HG03354 (cell line): Measurements from ENCODE around the gene COMT.
"Not testable (repeated sequence)": the region's sequence is repeated elsewhere in the genome, so short reads cannot be mapped to it uniquely, and the experiment has no call there.

Experiments
- ATAC-seq: cut with Tn5 transposase; IDR thresholded peaks from one replicate; pipeline ENCODE4 v1.9.1; 2021; ENCODE audit warnings: mild to moderate bottlenecking; ENCODE audit not compliant: unreplicated experiment, poor library complexity, severe bottlenecking

The COMT gene

GRCh38 chr22:19906864-19907263 lies 34.7 kb upstream of the COMT start:
- not testable (repeated sequence) for ATAC-seq

- ATAC-seq = not testable (repeated sequence)
These were observed 33.7 kb upstream of the COMT start for GRCh38 chr22:19907902-19908301.

GRCh38 chr22:19909350-19910179 lies 32.0 kb upstream of the COMT start:
- ATAC-seq = no peak

GRCh38 chr22:19910180-19910744 lies 31.3 kb upstream of the COMT start:
- ATAC-seq = no peak

- no peak for ATAC-seq
These were observed 29.9 kb upstream of the COMT start for GRCh38 chr22:19911540-19912270.

- ATAC-seq = no peak
These were observed 29.1 kb upstream of the COMT start for GRCh38 chr22:19912271-19912999.

- no peak for ATAC-seq
These were observed 28.1 kb upstream of the COMT start for GRCh38 chr22:19913337-19913936.

GRCh38 chr22:19914201-19914943 lies 27.2 kb upstream of the COMT start:
- ATAC-seq = no peak

- no peak for ATAC-seq
These were observed 26.2 kb upstream of the COMT start for GRCh38 chr22:19915287-19915954.

- ATAC-seq = no peak
These were observed 25.6 kb upstream of the COMT start for GRCh38 chr22:19916006-19916405.

- ATAC-seq = no peak
These were observed 24.6 kb upstream of the COMT start for GRCh38 chr22:19916941-19917340.

- ATAC-seq = no peak
These were observed 24.0 kb upstream of the COMT start for GRCh38 chr22:19917389-19918138.

- ATAC-seq = no peak
These were observed 23.1 kb upstream of the COMT start for GRCh38 chr22:19918332-19919106.

- no peak for ATAC-seq
These were observed 21.7 kb upstream of the COMT start for GRCh38 chr22:19919701-19920363.

GRCh38 chr22:19921544-19922081 lies 20.0 kb upstream of the COMT start:
- ATAC-seq = no peak

GRCh38 chr22:19923914-19924513 lies 17.6 kb upstream of the COMT start:
- ATAC-seq = no peak
